Fibroblast of pulmonary artery (primary cell): Measurements from ENCODE around the gene PICK1.
A peak's percentile ranks its signal among the peaks of the same experiment; 100 is the strongest.

Source experiments
- DNase-seq: peaks from one replicate; pipeline ENCODE4 v3.0.0-alpha.2; 2010; ENCODE audit warnings: low read depth
- H3K4me3 ChIP-seq: replicated peaks from 2 replicates; pipeline ENCODE4 v1.5.1; 2011; ENCODE audit warnings: low read depth, mild to moderate bottlenecking, control low read depth, low read length, moderate library complexity
- TF ChIP-seq, protein P1 (sequence below): IDR thresholded peaks from 2 replicates; pipeline ENCODE4 v1.5.1; 2011; ENCODE audit warnings: mild to moderate bottlenecking, control low read depth, low read length, inconsistent platforms; ENCODE audit errors: missing control alignments

The PICK1 gene

GRCh38 chr22:38110008-38110862 is 53.0 kb downstream of the PICK1 start, which contains the start of gene BAIAP2L2:
Gene BAIAP2L2 (minus strand): TSS chr22:38110684. CDS start chr22:38110525, 159 bp downstream.
- DNase-seq = no peak
- H3K4me3 ChIP-seq = no peak within 1 kb of the TSS
- TF ChIP-seq, protein P1, sequence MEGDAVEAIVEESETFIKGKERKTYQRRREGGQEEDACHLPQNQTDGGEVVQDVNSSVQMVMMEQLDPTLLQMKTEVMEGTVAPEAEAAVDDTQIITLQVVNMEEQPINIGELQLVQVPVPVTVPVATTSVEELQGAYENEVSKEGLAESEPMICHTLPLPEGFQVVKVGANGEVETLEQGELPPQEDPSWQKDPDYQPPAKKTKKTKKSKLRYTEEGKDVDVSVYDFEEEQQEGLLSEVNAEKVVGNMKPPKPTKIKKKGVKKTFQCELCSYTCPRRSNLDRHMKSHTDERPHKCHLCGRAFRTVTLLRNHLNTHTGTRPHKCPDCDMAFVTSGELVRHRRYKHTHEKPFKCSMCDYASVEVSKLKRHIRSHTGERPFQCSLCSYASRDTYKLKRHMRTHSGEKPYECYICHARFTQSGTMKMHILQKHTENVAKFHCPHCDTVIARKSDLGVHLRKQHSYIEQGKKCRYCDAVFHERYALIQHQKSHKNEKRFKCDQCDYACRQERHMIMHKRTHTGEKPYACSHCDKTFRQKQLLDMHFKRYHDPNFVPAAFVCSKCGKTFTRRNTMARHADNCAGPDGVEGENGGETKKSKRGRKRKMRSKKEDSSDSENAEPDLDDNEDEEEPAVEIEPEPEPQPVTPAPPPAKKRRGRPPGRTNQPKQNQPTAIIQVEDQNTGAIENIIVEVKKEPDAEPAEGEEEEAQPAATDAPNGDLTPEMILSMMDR = no peak

DNA sequence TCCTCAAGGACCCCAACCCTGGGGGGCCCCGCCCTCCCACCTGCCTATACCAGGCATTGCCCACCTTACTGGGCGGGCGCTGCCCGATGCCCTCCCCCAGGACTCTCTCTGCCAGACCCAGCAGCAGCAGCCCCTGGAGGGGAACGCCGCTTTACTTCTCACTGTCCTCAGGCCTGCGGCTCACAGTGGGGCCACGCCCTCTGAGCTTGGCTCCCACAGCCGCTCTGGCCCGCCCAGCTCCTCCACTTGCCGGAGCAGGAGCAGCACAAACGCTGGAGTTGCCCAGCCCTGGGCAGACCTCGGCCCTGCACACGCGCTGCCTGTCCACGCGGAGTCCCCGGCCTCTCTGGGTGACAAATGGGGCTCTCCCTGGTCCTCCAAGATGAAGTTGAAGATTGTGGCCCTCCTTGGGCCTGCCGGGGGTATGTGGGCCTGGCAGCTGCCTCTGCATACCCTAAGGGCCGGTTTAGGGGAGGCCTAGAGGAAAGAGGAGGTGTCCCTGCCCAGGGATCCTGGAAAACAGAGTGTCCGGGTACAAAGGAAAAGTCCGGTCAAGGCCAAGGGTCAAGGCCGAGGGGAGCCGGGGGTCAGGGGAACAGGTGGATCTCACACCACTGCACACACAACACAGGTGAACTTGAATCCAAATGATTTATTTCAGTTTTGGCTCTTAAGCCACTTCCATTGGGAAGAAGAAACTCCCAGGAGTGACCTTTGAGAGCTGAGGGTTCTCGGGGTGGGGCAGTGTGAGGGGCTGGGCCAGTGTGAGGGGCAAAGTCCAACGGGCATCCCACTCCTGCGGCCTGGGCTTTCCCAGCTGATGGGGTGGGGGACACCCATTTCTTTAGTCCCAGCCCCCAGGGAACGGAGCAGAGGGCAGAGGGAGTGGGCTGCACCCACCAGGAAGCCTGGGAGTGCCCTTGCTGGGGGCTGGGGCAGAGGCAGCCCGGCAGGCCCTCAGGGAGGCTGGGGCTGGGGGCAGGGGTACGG is 54.0 kb downstream of the PICK1 start:
- TF ChIP-seq, protein P1 = no peak
- H3K4me3 ChIP-seq = no peak overlapping the region
- no peak for DNase-seq

- H3K4me3 ChIP-seq = no peak overlapping the region
- no peak for DNase-seq
- TF ChIP-seq, protein P1 = no peak
These were observed 54.7 kb downstream of the PICK1 start for GRCh38 chr22:38111925-38112355.

GRCh38 chr22:38112381-38112780 is 55.2 kb downstream of the PICK1 start:
- no peak for DNase-seq
- TF ChIP-seq, protein P1 = no peak
- H3K4me3 ChIP-seq = no peak overlapping the region

DNA sequence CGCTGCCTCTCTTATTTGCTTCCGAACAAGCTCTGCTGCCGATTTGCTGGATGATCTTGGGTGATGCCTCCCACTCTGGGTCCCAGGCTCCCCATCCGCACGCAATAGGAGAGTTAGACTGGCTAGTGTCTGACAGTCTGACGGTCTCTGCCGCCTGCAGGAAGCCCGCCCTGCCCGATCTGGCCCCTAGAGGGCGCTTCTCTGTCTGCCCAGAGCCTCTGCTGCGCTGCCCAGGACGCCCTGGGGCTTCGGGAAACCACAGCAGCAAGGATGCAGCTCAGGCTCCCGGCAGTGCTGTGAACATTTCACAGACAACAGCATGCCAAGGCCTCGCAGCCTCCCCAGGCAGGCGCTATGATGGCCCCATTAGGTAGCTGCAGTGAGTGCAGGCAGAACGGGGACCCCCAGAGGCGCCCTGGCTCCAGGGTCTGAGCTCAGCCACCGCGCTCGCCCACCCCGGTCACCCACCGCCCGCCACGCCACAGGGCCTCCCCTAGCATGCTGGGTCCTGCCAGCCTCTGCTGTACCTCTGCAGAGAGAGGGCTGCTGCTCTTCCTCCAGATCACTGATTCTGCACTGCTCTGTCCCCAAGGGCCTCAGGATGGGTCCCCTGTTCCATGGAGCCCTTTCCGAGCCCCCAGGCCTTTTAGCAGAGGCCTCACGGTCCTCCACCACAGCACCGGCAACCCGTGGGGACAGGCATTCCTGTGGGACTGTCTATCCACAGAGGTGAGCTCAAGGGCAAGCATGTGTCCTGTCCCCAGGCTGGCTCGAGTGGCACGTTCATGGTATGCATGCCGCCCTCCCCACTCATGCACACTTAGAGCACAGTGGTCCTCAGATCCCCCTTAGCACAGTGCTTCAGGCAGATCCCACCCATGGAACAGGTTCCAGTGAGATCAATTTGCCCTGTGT is 57.5 kb downstream of the PICK1 start:
- H3K4me3 ChIP-seq = no peak overlapping the region
- TF ChIP-seq, protein P1 = peak; percentile 94
- peak; percentile 86 for DNase-seq
